ENCODE results near the gene TRAM2.

DNA sequence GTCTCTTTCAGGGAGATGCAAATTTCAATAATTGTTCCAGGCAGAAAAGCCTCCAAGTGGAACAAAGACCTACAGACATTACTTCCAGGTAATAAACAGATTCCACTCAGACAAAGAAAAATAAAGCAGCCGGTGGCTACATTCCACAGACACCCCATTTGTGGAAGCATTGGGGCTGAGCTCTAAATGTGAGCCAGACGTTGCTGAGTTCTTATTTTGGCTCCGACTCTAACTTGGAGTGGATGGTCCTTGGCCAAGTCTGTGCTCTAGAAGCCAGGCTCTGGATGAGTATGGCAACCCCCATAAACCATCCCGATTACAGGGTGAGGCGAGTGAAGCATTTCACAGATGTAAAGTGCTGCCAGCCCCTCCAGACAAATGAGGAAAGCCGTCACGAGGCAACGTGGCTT is 6.6 kb downstream of the TRAM2 start:
- TF ChIP-seq POLR2A (IDR thresholded peaks at IDR 0.05; ENCODE audit: control extremely low read depth in 1 of 2, low read depth in 2 of 2, low read length in 2 of 2) (no peak), TBP (IDR thresholded peaks at IDR 0.05; ENCODE audit: low read depth, low read length) (no peak), EP300 (IDR thresholded peaks at IDR 0.05; ENCODE audit: borderline replicate concordance in 1 of 2, low read depth in 2 of 2, low read length in 2 of 2) (no peak), CBX5 (IDR thresholded peaks at IDR 0.05; ENCODE audit: low read depth, low read length) (no peak)
